GM20000 (cell line): ENCODE measurements around the gene DNAJC17.

Experiments used
- DNase-seq: peaks from one replicate; pipeline ENCODE4 v3.0.0; 2012; ENCODE audit warnings: low spot score
- TF ChIP-seq, protein P1 (sequence below): IDR thresholded peaks from 2 replicates; pipeline ENCODE4 v1.5.1; 2012; ENCODE audit warnings: mild to moderate bottlenecking, control low read depth; ENCODE audit errors: extremely low read depth, missing control alignments

Gene DNAJC17

DNA sequence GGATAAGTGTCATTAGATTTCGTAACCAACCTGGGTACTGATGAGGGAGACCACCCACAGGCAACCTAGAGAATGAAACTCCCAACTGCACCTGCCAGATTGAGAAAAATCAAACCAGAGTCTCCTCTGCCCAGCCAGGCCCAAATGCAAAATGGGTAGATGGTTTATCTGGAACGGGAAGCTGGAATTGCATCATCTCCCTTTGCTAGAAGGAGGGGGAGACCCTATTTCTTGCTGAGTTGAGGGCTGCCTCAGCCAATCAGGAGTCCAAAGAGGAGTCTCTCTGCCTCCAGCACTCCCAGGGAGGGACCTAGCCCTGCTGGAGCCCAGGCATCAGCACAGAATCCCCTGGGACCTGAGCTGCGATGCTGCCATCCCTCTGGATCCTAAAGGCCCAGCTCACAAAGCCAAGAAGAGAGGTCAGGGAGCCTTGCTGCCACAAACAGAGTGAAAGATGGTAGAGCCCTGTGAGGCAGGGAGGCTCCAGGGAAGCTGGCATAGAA lies 60.3 kb downstream of the DNAJC17 start:
- no peak for DNase-seq
- TF ChIP-seq, protein P1, sequence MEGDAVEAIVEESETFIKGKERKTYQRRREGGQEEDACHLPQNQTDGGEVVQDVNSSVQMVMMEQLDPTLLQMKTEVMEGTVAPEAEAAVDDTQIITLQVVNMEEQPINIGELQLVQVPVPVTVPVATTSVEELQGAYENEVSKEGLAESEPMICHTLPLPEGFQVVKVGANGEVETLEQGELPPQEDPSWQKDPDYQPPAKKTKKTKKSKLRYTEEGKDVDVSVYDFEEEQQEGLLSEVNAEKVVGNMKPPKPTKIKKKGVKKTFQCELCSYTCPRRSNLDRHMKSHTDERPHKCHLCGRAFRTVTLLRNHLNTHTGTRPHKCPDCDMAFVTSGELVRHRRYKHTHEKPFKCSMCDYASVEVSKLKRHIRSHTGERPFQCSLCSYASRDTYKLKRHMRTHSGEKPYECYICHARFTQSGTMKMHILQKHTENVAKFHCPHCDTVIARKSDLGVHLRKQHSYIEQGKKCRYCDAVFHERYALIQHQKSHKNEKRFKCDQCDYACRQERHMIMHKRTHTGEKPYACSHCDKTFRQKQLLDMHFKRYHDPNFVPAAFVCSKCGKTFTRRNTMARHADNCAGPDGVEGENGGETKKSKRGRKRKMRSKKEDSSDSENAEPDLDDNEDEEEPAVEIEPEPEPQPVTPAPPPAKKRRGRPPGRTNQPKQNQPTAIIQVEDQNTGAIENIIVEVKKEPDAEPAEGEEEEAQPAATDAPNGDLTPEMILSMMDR = no peak

DNA sequence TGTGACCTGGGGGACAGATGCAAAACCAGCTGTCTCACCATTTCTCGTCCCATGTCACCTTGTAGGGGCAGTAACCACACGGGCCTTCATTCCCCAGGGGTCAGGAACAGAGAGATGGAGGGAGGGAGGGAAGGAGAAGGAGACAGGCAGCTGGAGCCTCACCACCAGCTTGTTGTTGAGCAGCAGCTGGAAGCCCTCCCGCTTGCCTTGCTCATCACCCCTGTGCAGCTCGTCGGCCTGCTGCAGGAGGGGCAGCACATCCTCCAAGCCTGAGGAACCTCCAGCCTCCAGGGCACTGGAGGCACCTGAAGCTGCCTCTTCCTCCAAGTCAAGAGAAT lies 62.5 kb downstream of the DNAJC17 start:
- TF ChIP-seq, protein P1 = no peak
- no peak for DNase-seq

DNA sequence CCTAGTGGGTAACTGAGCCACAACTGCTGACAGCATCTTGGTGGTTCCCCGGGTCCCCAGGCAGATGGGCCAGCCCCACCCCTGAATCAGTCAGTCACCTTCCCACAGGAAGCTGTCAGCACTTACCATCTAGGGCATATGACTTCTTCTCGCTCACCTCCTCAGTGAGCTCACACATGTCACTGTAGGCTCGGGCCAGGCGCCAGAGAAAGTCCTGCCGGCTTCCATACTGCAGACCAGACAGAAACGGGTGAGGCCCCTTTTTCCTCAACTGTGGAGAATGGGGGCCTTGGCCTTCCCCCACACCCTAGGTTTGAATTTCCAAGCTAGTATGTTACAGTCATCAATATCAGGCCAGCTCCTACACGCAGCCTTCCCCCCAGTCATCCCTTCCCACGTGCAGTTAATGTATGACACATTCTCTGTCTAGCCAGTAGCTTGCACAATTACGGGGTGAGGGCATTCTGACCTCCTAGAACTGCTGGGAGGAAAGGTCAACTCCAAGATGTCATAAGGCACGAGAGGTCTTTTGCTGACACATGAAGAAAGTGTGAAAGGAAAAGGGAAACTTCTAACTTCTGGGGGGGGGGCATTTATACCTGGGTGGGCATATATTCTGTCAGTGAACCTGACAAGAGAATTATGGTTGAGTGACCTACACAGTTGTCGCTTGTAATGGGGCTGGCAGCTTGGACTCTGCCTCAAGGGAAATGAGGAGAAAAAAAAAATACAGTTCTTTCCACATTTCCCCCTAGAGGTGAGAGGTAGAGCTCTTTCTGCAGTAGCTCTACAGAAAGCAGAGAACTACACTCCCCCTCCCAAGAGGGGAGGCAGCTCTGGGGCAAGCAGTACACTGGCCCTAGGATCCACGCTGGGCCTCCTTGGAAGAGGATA lies 63.1 kb downstream of the DNAJC17 start:
- no peak for DNase-seq
- TF ChIP-seq, protein P1 = no peak

DNA sequence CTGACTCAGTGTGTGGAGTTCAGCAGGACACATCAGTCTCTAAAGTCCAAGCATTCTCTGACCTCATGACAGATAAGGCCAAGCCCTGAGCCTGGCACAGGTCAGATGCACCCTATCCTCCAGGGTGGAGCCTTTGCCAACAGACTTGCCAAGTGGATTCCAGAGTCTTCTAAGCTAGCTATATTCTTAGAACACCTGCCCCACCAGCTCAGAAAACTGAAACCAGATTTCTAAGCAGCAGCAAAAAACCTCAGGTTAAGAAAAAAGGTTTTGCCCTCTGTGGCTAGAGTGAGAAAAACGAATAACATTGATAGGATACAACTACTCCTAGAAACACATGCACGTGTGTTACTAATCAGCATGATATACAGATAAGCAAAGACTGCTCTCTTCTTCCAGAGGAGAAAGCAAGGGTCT lies 63.8 kb downstream of the DNAJC17 start:
- TF ChIP-seq, protein P1 = no peak
- no peak for DNase-seq

DNA sequence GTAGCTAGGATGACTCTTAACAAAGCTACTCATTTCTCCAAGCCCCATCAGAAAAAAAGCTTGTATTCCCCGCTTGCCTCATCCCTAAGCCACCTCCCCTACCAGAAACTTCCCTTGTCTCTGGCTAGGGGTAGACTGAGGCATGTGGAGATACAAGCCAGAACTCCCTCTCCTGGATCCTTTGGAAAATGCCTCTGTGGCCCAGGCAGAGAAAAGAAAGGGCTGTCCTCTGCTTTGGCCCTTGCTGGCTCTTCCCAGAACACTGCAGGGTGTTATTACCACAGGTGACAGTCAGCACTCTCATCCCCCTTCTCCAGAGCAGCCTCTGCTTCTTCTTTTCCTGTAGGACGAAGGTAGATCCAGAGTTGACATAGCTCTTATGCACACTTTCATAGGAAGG lies 67.4 kb downstream of the DNAJC17 start:
- TF ChIP-seq, protein P1 = no peak
- no peak for DNase-seq

DNA sequence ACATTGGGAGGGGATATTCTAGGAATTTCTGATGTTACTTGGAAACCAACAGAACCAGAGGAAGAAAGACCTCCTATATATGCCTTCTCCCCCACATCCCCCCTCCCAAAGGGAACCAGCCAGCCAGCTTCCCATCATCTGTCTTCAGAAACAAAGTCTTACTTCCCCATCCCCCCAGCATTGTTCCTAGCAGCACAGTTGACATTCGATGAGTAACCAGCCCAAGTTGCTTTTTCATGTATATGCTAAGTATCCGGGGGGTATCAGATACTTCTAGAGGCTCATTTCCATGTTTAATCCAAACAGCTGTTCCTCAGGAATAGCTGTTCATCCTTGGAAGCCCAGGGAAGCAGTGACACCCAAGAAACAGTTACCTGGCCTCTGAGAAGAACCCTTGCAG lies 68.2 kb downstream of the DNAJC17 start:
- TF ChIP-seq, protein P1 = no peak
- no peak for DNase-seq

DNA sequence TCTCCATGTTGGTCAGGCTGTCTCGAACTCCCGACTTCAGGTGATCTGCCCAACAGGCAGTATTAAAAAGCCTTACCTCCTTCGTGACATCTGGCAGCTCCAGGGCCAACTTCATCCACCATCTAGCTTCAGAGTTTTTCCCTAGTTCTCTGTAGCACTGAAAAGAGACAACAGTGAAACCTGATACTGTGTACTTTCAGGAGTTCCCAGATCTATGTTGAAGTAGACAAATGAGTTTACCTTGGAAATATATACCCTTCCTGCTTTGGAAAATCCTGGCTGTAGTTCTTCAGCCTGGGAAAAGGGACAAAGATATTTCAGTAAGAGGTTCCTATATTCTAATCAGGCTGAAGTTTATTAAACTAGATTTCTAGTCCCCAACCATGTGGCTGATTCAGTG lies 70.2 kb downstream of the DNAJC17 start:
- no peak for DNase-seq
- TF ChIP-seq, protein P1 = no peak
